ENCODE measurements around the gene FBXO31.
"Not testable (repeated sequence)": the region's sequence is repeated elsewhere in the genome, so short reads cannot be mapped to it uniquely, and the experiment has no call there.

The FBXO31 gene

GRCh38 chr16:87411375-87412271 is 28.0 kb upstream of the FBXO31 start:
- no peak for DNase-seq

- DNase-seq = no peak
These were observed 27.4 kb upstream of the FBXO31 start for GRCh38 chr16:87410968-87411367.

GRCh38 chr16:87410530-87410929 is 27.0 kb upstream of the FBXO31 start:
- DNase-seq = no peak

GRCh38 chr16:87409781-87410180 is 26.2 kb upstream of the FBXO31 start:
- no peak for DNase-seq

GRCh38 chr16:87409153-87409552 is 25.6 kb upstream of the FBXO31 start:
- no peak for DNase-seq

- DNase-seq = no peak
These were observed 24.0 kb upstream of the FBXO31 start for GRCh38 chr16:87407511-87408112.

GRCh38 chr16:87406495-87407088 is 23.0 kb upstream of the FBXO31 start:
- DNase-seq = no peak

GRCh38 chr16:87404764-87405625 is 21.4 kb upstream of the FBXO31 start:
- DNase-seq = no peak

- DNase-seq = no peak
These were observed 11.7 kb upstream of the FBXO31 start for GRCh38 chr16:87395181-87395842.

- no peak for DNase-seq
These were observed 10.1 kb upstream of the FBXO31 start for GRCh38 chr16:87393680-87394055.

GRCh38 chr16:87392821-87393679 is 9.5 kb upstream of the FBXO31 start:
- DNase-seq = peak; percentile 23 to 45

GRCh38 chr16:87391950-87392820 is 8.6 kb upstream of the FBXO31 start, which contains the start of gene MAP1LC3B:
MAP1LC3B (plus strand) TSS chr16:87392336; CDS start chr16:87392428, 92 bp downstream.
- DNase-seq = peak; percentile 96 to 98

- DNase-seq = peak in 1 of 2 donors; percentile 14
These were observed 7.9 kb upstream of the FBXO31 start for GRCh38 chr16:87391324-87391949.

- DNase-seq = no peak
These were observed 7.2 kb upstream of the FBXO31 start for GRCh38 chr16:87390641-87391323.

GRCh38 chr16:87389914-87390313 is 6.3 kb upstream of the FBXO31 start:
- not testable (repeated sequence) for DNase-seq

- DNase-seq = no peak
These were observed 5.7 kb upstream of the FBXO31 start for GRCh38 chr16:87389245-87389644.

- no peak for DNase-seq
These were observed 5.2 kb upstream of the FBXO31 start for GRCh38 chr16:87388818-87389134.

GRCh38 chr16:87387942-87388817 is 4.6 kb upstream of the FBXO31 start:
- peak; percentile 84 to 85 for DNase-seq
